G401.6 (cell line): ENCODE results near the gene C16orf95.
"Not testable (repeated sequence)": the region's sequence is repeated elsewhere in the genome, so short reads cannot be mapped to it uniquely, and the experiment has no call there.

Experiments
- FAIRE-seq: peaks from 2 replicates; lab custom pipeline; 2012; peaks lifted over from hg19 to GRCh38; lab: Jason Lieb, UNC

Gene C16orf95

DNA sequence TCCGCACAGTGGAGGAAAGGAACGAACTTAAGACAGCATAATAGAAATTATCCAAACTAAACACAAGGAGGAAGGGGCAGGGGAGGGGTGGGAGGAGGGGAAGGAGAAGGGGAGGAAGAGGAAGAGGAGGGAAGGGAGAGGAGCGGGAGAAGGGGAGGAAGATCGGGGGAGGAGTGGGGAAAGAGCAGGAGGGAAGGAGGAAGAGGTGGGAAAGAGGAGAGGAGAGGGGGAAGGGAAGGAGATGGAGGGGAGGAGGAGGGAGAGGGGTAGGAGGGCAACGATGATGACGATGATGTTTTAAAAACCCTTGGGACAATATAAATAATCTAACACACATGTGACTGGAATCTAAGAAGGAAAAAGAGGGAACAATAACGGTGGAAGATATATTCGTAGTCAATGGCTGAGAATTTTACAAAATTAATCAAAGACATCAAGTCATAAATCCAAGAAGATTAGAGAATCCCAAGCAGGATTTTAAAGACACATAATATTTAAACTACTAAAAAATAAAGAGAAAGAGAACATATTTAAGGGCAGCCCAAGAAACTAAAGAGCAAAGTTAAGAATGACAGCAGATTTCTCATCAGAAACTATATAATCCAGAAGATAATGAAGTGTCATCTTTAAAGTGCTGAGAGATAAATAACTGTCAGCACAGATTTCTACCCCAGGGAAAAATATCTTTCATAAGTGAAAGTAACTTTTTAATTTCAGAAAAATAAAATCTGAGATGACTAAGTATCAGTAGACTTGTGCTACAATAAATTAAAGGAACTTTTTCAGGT is 30.2 kb downstream of the C16orf95 start:
- FAIRE-seq, result no peak

- FAIRE-seq, result no peak
These were observed 33.0 kb downstream of the C16orf95 start for GRCh38 chr16:87284183-87284582.

- no peak for FAIRE-seq
These were observed 38.0 kb downstream of the C16orf95 start for GRCh38 chr16:87279094-87279658.

DNA sequence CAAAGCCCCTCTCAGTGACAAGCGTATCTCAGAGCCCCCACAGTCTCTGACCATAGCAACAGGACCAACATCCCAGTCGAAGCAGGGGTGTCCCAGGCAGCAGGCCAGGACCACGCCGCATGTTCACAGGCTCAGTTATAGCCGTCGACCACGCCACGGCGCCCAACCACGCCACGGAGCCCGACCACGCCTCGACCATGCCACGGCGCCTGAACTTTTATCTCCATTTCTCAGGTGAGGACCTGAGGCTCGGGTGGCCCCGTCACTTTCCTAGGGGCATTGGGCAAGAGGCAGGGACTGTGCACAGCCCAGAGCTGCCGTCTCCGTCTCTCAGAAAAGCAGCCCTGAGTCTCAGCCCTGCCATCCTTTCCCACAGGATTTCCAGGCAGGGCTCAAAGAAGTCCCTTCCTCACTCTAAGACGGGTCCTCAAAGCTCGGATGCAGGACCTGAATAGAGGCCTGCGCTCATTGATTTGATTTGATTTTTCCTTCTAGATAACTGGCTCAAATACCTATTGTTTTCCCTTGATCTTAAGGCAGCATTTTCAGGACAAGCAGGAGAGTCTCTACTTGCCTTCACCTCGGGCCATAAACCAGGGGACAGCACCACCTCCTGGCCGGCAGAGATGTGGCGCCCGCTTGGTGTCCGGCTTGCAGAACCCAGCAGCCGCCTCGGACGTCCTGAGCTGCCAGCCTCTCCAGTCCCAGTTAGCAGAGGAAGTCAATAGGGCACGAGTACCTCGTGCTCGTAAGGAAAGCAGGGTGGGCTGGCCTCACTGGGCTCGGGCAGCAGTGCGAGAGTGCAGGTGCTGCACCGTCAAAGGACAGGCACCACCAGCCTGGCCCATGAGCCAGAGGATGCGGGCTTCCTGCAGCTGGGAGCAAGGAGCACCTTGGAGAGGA is 38.8 kb downstream of the C16orf95 start:
- FAIRE-seq, result peak; percentile 67

- no peak for FAIRE-seq
These were observed 40.3 kb downstream of the C16orf95 start for GRCh38 chr16:87276924-87277323.

- no peak for FAIRE-seq
These were observed 41.0 kb downstream of the C16orf95 start for GRCh38 chr16:87276091-87276701.

DNA sequence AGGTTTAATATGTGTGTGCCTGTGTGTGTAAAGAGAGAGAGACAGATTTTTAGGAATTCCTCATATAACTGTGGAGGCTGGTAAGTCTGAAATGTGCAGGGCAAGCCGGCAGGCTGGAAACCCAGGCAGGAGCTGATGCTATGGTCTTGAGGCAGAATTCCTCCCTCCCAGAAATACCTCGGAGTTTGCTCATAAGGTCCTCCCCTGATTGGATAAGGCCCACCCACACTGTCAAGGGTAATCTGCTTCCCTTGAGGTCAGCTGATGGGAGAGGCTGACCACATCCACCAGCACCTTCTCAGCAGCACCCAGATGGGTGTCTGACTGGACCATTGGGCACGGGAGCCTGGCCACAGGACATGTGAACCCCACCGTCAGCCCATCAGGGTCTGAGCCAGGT is 42.4 kb downstream of the C16orf95 start:
- no peak for FAIRE-seq

DNA sequence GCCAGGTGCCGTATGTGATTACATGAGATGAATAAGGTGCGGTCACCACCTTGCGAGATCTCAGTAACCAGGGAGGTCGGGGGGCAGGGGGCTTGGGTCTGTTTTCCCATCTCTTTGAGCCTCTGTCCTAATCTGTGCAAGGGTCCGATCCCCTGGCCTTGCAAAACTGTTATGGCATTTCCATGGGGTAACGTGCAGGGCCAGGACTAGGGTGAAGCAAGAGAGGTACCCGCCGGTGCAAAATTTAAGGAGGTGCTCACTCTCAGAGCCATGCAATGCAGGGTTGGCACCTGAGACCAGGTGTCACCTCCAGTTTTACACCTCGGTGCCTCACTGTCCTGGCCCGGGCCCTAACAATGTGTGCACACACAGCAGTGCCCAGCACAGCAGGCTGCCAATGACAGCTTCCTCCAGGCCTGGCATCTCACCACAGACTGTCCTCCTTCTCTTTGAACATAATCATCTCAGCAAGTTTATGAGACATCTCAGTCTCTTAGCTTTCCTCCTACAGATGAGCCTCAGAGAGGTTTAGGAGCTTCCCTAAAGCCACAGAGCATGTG is 43.6 kb downstream of the C16orf95 start:
- no peak for FAIRE-seq

GRCh38 chr16:87271256-87271655 is 45.9 kb downstream of the C16orf95 start:
- FAIRE-seq, result no peak

DNA sequence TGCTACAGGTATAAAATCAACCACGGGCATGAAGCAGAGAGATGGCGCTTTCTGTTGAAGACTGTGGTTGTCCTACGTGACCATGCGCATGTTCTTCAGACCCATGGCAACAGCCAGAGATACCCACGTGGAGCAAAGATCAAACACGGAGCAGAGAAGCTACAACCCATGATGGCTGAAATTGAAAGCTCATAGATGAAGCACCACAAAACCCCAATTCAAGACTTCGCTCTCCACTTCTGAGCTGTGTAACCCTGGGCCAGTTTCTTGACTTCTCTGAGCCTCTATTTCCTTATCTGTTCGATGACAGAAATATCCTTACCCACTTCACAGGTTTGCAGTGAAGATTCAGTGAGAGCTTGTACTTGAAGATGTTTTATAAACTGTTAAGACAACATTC is 49.6 kb downstream of the C16orf95 start:
- no peak for FAIRE-seq

- FAIRE-seq, result no peak
These were observed 50.3 kb downstream of the C16orf95 start for GRCh38 chr16:87266846-87267245.

GRCh38 chr16:87265261-87265660 is 51.9 kb downstream of the C16orf95 start:
- no peak for FAIRE-seq

DNA sequence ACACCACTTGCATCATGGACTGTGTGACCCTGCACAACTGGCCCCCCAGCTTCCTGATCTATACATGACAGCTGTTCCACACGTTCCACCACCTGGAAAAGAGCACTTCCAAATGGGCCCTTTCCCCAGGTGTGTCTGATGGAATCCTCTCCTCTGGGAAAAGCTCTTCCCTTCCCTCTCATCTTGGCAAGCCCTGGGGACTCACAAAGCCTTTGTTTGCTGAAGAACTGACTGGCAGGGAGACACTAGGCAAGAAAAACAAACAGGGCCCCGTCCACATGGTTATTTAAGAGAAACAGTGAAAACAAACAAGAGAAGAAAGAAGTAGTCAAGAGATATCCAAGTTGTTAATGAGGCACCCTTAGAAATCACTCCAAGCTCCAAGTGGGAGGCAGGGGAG is 52.6 kb downstream of the C16orf95 start:
- FAIRE-seq, result no peak

DNA sequence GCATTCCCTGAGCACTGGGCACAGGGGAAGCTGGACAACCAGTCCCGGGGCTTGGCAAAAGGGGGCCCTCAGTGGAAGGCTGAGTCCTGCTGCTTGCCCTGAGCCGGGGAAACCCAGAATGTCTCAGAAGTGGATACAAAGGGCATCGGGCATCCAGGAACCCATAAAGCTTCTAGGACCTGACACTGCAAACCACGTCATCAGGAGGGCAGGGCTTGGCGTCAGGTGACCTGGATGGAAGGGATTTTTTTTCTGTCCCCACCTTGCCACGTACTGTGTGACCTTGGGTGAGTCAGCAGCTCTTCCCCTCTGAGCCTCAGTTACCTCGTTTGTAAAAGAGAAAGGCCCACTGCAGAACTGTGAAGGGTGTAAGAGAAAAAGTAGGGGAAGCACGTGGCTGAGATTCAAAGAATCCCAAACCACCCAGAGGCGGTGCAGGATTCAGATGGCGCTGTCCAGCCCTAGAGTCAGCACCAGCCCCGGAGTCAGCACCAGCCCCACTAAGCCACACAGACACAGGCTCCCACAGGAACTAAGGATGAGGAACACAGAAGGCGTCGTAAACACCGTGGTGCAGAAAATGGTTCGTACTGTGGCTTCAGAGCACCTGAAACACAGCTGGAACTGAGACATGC is 53.7 kb downstream of the C16orf95 start:
- FAIRE-seq, result no peak

GRCh38 chr16:87259431-87259830 is 57.8 kb downstream of the C16orf95 start:
- FAIRE-seq, result no peak

- FAIRE-seq, result not testable (repeated sequence)
These were observed 58.5 kb downstream of the C16orf95 start for GRCh38 chr16:87258653-87259052.

GRCh38 chr16:87255866-87256265 is 61.3 kb downstream of the C16orf95 start:
- no peak for FAIRE-seq

DNA sequence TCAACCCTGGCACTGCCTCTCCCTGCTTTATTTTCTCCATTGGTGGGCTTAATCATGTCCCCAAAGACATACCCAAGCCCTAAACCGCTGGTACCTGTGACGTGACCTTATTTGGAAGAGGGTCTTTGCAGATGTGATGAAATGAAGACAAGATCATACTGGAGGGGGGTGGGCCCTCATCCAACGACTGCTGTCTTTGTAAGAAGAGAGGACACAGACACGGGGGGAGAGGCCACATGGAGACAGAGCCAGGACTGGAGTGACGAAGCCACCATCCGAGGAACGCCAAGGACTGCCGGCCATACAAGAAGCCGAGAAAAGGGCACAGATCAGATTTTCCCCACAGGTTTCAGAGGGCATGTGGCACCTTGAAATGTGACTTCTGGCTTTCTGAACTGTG is 62.5 kb downstream of the C16orf95 start:
- FAIRE-seq, result no peak

DNA sequence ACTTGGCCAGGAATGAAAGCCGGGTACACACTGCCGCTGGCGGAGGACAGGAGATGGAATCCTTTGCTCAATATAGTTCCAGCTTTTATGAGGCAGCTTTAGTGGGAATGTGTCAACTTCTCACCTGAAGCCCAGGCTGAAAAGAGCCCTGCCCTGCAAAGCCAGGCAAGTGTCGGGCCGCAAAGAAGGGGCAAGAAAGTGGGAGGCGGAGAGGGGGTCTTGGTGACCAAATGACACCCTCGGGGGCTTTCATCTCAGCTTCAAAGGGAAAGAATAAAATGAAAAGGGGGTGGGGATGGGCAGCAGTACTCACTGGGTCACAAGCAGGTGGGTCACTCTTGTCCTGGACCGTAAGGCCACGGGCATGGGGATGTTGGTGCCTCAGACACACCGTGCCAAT is 62.9 kb downstream of the C16orf95 start:
- FAIRE-seq, result no peak

- FAIRE-seq, result no peak
These were observed 63.7 kb downstream of the C16orf95 start for GRCh38 chr16:87253536-87253935.
